ENCODE results near the gene ADD3.

- TF ChIP-seq ZNF324 (tag by site-specific recombination; IDR thresholded peaks at IDR 0.05) = no peak
- TF ChIP-seq REPIN1 (tag by site-specific recombination; IDR thresholded peaks at IDR 0.05; ENCODE audit: low read depth) = no peak
- no peak for TF ChIP-seq BCL11A (tag by site-specific recombination; IDR thresholded peaks at IDR 0.05; ENCODE audit: low read depth)
- no peak for TF ChIP-seq ZNF391 (tag by site-specific recombination; IDR thresholded peaks at IDR 0.05; ENCODE audit: borderline replicate concordance, low read depth)
- TF ChIP-seq REST (tag by site-specific recombination; IDR thresholded peaks at IDR 0.05) = no peak
- no peak for TF ChIP-seq CTCF (tag by site-specific recombination; IDR thresholded peaks at IDR 0.05)
- TF ChIP-seq YY1 (tag by site-specific recombination; IDR thresholded peaks at IDR 0.05) = no peak
- no peak for TF ChIP-seq INSM2 (tag by site-specific recombination; IDR thresholded peaks at IDR 0.05)
- TF ChIP-seq ZNF707 (tag by site-specific recombination; IDR thresholded peaks at IDR 0.05) = no peak
- no peak for TF ChIP-seq ZNF311 (tag by site-specific recombination; IDR thresholded peaks at IDR 0.05; ENCODE audit: borderline replicate concordance)
- no peak for TF ChIP-seq ZNF530 (tag by site-specific recombination; IDR thresholded peaks at IDR 0.05; ENCODE audit: low read depth)
These were observed 15.3 kb upstream of the ADD3 start for GRCh38 chr10:109992485-109992884.

Measured in HEK293 (cell line).